HAP-1 (cell line): Measurements from ENCODE around the gene INSYN2B.

Experiments
- DNase-seq, 2 experiments: peaks; one replicate each; pipeline ENCODE4 v3.0.0-alpha.2; 2016 to 2020; ENCODE audit warnings: low spot score in 2 of 2
- H3K27me3 ChIP-seq: fragments of 250-450 bp; sonication (Bioruptor Pico); 2 replicates; pipeline ENCODE4 v1.5.1; 2020; ENCODE audit warnings: low read depth, mild to moderate bottlenecking, moderate library complexity
- H3K36me3 ChIP-seq: fragments of 250-450 bp; sonication (Bioruptor Pico); replicated peaks from 2 replicates; pipeline ENCODE4 v1.5.1; 2020; ENCODE audit warnings: mild to moderate bottlenecking
- H3K4me1 ChIP-seq: fragments of 250-450 bp; sonication (Bioruptor Pico); 2 replicates; pipeline ENCODE4 v1.5.1; 2020; ENCODE audit warnings: mild to moderate bottlenecking
- H3K4me3 ChIP-seq: fragments of 250-450 bp; sonication (Bioruptor Pico); 2 replicates; pipeline ENCODE4 v1.5.1; 2020; ENCODE audit warnings: mild to moderate bottlenecking, moderate library complexity
- H3K9me3 ChIP-seq: fragments of 250-450 bp; sonication (Bioruptor Pico); 2 replicates; pipeline ENCODE4 v1.5.1; 2020; ENCODE audit warnings: mild to moderate bottlenecking, moderate library complexity
- in situ Hi-C: fragments of 300-500 bp; cut with MboI; formaldehyde crosslinking; loops from 3 replicates; pipeline ENCODE4 v1.14.3; 2020; ENCODE audit warnings: low sequenced_read_pairs, inconsistent platforms, mixed read lengths

The INSYN2B gene

DNA sequence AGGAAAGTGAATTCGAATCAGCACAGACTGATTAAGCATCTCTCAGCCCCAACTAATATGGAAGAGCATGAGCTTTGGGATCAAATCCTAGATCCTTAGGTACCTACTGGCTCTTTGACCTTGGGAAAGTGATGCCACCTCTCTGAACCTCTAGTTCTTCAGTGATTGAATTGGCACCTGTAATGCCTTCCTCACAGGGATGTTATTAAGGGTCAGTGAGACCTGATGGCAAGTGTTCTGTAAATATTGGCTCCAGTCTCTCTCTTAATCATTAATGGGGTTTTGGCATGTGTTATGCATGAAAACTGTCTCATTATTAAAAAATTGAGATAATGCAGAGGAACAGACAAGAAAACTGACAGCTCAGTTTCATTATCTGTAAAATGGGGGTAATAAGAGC, 115.8 kb downstream of the INSYN2B start:
- in situ Hi-C loops = no loop called here
- no peaks in the 10 kb centered on the region for H3K36me3 ChIP-seq
- H3K4me1 ChIP-seq = no peaks in the 10 kb centered on the region
- H3K4me3 ChIP-seq = no peak overlapping the region
- DNase-seq = no peak
- no peaks in the 10 kb centered on the region for H3K9me3 ChIP-seq
- no peaks in the 10 kb centered on the region for H3K27me3 ChIP-seq

DNA sequence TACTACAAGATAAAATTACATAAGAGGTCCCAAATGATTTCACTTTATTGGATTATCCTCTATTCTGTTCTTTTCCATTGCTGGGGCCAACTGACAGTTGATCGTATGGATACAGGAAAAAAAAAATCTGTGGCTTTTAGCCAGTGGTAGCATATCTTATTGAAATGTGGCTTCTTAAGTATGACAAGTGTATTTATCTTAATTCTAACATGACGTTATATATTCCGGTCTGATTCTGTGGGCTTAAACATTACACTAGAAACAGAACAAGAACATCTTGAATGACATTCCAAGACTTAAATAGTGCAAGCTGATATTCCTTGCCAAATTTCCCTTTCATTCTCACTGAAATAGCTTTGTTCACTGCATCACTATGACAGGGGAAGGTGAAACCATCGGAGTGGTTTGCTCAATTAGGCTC, 117.9 kb downstream of the INSYN2B start:
- in situ Hi-C loops = no loop called here
- H3K9me3 ChIP-seq = no peaks in the 10 kb centered on the region
- DNase-seq = no peak
- H3K36me3 ChIP-seq = no peaks in the 10 kb centered on the region
- no peak overlapping the region for H3K4me3 ChIP-seq
- no peaks in the 10 kb centered on the region for H3K4me1 ChIP-seq
- no peaks in the 10 kb centered on the region for H3K27me3 ChIP-seq

DNA sequence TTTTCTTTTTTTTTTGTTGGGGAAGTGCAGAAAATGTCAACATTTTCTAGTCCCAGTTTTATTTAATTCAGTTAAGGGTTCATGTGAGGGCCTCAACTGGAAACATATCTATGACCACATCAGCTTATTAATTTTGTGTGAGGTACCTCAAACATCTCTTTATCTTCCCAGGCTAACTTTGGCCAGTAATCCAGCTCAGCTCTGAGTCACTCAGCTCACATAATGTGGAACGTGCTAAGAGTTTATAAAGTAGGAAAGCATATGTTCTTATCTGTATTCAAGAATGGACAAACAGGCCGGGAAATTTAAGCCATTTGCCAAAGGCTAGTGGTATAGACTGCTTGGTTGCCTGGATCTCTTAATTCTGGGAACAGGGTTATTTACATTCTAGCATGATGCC, 118.4 kb downstream of the INSYN2B start:
- H3K27me3 ChIP-seq = no peaks in the 10 kb centered on the region
- no peaks in the 10 kb centered on the region for H3K4me1 ChIP-seq
- H3K9me3 ChIP-seq = no peaks in the 10 kb centered on the region
- H3K4me3 ChIP-seq = no peak overlapping the region
- DNase-seq = no peak
- in situ Hi-C loops = no loop called here
- H3K36me3 ChIP-seq = no peaks in the 10 kb centered on the region

DNA sequence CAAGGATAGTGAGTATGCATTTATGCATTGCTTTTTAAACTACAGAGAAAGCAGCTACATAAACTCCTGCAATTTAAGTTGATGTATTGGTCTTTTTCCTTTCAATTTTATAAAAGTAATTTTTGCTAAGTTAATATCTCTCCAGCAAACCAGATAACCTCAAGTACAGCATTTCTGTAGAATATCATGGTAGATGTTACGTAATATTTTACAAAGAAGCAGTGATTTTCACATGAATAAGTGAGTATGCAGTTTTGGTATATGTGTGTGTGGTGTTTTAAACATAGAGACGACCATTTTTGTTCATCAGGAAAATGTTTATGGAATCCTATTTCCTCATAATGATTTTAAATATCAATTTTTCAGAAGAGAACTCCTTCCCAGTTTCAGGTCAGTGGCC, 118.9 kb downstream of the INSYN2B start:
- Histone ChIP-seq H3K4me1 (no peaks in the 10 kb centered on the region), H3K4me3 (no peak overlapping the region), H3K36me3 (no peaks in the 10 kb centered on the region), H3K9me3 (no peaks in the 10 kb centered on the region), H3K27me3 (no peaks in the 10 kb centered on the region)
- in situ Hi-C loops = no loop called here
- no peak for DNase-seq

DNA sequence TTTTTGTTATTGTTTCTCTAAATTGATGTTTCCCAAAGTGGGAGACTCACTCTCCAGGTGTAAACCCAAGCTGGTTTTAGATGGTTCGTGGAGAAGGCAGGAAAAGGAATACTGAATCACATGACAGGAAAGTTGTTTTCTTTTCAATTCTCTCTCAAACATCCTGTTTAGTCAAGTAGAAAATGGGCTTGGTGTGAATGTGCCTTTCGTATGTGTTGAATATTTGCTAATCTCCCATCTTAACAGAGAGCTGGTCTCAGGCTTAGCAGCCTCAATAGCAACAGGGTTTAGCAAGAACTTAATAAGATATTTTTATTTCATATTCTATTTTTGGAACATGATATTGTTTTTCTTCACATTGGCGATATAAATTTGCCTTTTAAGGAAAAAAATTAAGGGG, 119.7 kb downstream of the INSYN2B start:
- in situ Hi-C loops = no loop called here
- Histone ChIP-seq H3K4me1 (no peaks in the 10 kb centered on the region), H3K36me3 (no peaks in the 10 kb centered on the region), H3K27me3 (no peaks in the 10 kb centered on the region), H3K4me3 (no peak overlapping the region), H3K9me3 (no peaks in the 10 kb centered on the region)
- no peak for DNase-seq

DNA sequence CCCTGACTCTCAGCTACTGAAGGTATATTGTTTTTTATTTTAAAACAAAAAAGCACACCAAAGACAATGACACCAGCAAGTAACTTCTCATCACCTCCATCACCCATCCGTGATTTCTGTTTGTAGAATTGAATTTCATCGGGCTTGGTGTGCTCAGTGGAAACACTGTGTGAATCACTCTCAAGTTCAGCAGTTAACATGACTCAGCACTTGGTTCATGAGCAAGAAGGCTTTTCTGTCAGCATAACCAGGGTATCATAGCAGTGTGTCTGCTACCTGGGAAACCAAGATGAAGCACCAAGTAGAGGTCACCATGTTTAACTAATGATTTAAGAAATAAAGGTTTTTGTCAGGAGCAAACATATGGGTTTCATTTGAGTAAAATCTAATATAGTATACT, 123.7 kb downstream of the INSYN2B start:
- Histone ChIP-seq H3K36me3 (no peaks in the 10 kb centered on the region), H3K9me3 (no peaks in the 10 kb centered on the region), H3K27me3 (no peaks in the 10 kb centered on the region), H3K4me1 (no peaks in the 10 kb centered on the region), H3K4me3 (no peak overlapping the region)
- no peak for DNase-seq
- in situ Hi-C loops = no loop called here

DNA sequence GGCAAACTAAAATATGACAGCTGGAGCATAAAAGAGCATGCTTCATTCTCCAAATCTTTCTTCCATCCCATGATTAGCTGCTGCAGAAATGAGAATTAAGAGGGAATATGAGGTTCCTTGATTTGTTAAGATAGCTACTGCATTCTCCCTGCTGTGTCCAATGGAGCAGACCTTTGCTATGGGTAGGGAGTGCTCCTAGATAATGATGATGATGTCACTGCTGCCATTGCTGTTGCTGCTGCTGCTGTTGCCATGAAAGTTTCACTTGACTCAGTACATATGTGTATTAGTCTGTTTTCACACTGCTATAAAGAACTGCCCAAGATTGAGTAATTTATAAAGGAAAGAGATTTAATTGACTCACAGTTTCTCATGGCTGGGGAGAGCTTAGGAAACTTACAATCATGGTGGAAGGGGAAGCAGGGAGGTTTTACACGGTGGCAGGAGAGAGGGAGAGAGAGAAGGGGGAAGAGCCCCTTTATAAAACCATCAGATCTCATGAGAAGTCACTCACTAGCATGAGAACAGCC, 128.9 kb downstream of the INSYN2B start:
- Histone ChIP-seq H3K27me3 (no peaks in the 10 kb centered on the region), H3K4me1 (no peaks in the 10 kb centered on the region), H3K9me3 (no peaks in the 10 kb centered on the region), H3K36me3 (no peaks in the 10 kb centered on the region), H3K4me3 (no peak overlapping the region)
- no peak for DNase-seq
- in situ Hi-C loops = no loop called here

DNA sequence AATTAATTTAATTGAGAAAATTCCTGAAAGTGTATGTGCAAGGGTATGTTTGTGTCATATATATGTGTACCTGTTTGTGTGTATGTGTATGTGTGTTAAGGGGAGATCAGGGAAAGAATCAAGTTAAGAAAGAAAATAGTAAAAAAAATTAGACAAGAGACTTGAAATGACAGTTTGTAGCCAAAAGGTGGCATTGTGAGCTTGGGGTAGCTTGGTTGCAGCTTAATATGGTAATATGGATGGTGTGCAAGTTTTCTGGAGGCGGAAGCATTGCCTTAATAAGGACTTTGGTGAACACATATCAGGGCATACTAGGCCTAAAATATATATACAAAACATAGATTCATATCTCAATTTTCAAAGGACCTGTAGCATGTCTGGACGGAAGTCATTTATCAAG, 129.9 kb downstream of the INSYN2B start:
- in situ Hi-C loops = no loop called here
- Histone ChIP-seq H3K27me3 (no peaks in the 10 kb centered on the region), H3K4me1 (no peaks in the 10 kb centered on the region), H3K4me3 (no peak overlapping the region), H3K36me3 (no peaks in the 10 kb centered on the region), H3K9me3 (no peaks in the 10 kb centered on the region)
- DNase-seq = no peak

DNA sequence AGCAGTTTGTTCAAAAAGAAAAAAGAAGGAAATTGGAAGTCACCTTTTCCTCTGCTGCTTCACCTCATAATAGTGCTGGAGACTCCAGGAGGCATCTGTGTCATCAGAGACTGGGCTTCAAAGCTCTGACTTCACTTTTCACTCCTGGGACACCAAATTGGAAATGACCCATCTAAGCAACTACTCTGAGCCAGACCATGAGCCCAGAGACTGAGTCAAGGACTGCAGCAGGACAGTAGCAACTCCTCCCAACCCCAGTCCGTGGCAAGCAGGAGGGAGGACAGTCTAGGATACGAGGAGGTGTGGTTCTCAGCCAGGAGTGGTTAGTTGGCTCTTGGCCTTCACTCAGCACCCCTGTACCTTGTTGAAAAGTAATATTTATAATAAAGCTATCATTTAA, 131.5 kb downstream of the INSYN2B start:
- DNase-seq = no peak
- Histone ChIP-seq H3K4me3 (no peak overlapping the region), H3K9me3 (no peaks in the 10 kb centered on the region), H3K27me3 (no peaks in the 10 kb centered on the region), H3K4me1 (no peaks in the 10 kb centered on the region), H3K36me3 (no peaks in the 10 kb centered on the region)
- in situ Hi-C loops = no loop called here

DNA sequence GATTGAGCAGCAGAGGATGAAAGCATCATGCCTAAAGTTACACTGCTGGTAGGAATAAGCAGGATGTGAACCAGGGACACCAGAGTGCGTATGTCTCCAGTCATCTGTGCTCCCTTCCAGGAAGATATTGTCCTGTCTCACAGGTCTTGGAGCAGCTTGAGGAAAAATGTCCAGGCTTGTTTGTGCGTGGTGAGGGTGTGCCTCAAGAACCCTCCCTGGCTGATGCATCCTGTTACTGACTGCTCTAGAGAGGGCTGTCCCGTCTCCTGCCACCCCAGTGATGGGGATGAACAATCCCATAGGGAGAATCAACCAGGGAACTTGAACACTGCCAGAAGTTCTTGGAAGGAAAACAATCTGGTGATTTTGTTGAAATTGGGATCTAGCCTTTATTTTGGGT, 132.0 kb downstream of the INSYN2B start:
- DNase-seq = no peak
- Histone ChIP-seq H3K4me3 (no peak overlapping the region), H3K36me3 (no peaks in the 10 kb centered on the region), H3K27me3 (no peaks in the 10 kb centered on the region), H3K4me1 (no peaks in the 10 kb centered on the region), H3K9me3 (no peaks in the 10 kb centered on the region)
- in situ Hi-C loops = no loop called here

DNA sequence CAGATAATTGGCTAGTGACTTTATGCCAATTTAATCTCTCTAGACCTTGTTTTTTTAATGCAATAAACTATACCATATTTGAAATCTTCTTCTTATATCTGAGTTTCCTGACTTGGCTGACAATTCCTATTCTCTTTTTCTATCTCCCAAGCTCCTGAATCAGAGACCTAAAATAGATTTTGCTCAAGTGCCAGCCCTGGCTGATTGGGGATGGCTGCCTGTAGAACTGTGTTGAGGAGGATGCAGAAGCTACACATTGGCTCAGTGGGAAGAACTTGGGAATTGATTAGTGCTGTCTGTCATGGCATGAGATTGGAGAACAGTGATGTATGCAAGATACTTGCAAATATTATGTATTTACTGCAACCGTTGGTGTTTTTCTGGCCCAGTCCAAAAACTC, 132.8 kb downstream of the INSYN2B start:
- H3K36me3 ChIP-seq = no peaks in the 10 kb centered on the region
- H3K9me3 ChIP-seq = no peaks in the 10 kb centered on the region
- DNase-seq = no peak
- no peak overlapping the region for H3K4me3 ChIP-seq
- H3K4me1 ChIP-seq = no peaks in the 10 kb centered on the region
- H3K27me3 ChIP-seq = no peaks in the 10 kb centered on the region
- in situ Hi-C loops = no loop called here

DNA sequence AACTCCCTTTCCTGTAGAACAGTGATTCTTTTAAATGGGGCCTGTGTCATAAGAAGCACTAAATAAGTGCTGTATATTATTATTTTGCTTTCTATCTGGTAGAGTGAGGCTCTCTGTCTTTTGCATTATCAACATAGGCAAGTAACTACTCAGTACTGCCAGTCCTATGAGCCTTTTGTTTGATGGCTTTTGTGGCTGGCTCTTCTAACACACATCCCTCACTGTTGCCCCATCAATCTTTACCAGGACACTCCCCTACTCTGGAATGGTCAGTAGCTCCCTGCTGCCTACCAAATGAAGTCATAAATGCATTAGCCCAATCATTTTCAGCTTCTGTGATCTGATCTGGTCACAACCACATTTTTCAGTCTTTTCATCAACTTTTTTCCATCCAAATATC, 137.6 kb downstream of the INSYN2B start:
- Histone ChIP-seq H3K4me1 (no peaks in the 10 kb centered on the region), H3K27me3 (no peaks in the 10 kb centered on the region), H3K4me3 (no peak overlapping the region), H3K36me3 (no peaks in the 10 kb centered on the region), H3K9me3 (no peaks in the 10 kb centered on the region)
- in situ Hi-C loops = no loop called here
- no peak for DNase-seq

DNA sequence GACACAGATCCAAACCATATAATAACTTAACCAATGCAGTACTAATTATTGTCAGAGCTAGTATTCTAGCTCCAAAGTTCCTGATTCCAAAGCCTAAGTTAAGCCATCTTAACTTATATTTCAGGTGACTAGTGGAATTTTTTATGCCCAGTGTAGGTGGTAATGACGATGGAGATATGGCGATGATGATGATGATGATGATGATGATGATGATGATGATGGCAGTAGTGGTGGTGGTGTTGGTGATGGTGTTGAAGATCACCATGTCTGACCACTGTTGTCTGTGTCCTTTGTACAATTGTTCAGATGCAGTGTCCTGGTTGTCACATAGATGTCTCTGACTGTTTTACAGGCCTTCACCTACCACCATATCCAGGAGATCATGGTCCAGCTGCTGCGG, 139.9 kb downstream of the INSYN2B start:
- Histone ChIP-seq H3K27me3 (peaks cover 3% of the 10 kb centered on the region; the same call in 1 of the 2 replicates), H3K4me3 (no peak overlapping the region), H3K9me3 (no peaks in the 10 kb centered on the region), H3K36me3 (no peaks in the 10 kb centered on the region), H3K4me1 (no peaks in the 10 kb centered on the region)
- no peak for DNase-seq
- in situ Hi-C loops = no loop called here

DNA sequence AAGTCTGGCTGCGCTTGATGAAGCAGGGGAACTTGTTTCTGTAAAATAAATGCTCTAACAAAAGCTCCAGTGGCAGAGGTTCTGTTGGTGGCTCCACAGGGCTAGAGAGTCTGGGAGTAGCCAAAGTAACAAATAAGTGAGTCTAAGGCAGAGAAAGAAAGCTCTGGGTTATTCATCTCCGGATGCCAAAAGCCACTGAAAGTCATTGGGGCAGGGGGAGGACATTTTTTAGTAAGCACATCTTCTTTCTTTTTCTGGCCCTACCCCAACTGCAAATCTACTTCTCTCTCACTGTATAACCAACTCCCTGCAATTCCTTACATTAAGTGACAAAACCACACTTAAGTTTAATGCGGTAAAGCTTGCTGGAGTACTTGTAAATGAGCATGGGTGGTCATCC, 141.6 kb downstream of the INSYN2B start:
- H3K27me3 ChIP-seq = peaks cover 3% of the 10 kb centered on the region; the same call in 1 of the 2 replicates
- no peak overlapping the region for H3K4me3 ChIP-seq
- in situ Hi-C loops = no loop called here

DNA sequence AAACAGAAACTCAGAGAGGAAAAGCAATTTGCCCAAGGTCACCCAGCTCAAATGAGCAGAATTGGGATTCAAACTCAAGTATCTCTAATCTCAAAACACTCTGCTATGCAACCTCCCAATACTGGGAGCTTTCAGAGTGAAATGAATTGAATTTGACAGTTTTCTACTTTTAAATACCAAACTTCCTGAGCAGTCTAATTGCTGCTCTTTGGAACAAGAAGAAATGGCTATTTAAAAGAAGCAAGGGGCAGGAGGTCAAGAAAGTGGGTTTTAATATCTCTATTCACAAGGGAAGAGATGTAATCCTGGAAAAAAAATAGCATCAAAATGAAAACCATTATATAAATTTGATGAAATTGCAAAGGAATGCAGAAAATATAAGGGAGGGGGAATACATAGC, 142.6 kb downstream of the INSYN2B start:
- in situ Hi-C loops = no loop called here
- H3K27me3 ChIP-seq = peaks cover 3% of the 10 kb centered on the region; the same call in 1 of the 2 replicates
- H3K4me1 ChIP-seq = no peaks in the 10 kb centered on the region
- no peak for DNase-seq
- H3K4me3 ChIP-seq = no peak overlapping the region
- H3K36me3 ChIP-seq = no peaks in the 10 kb centered on the region
- H3K9me3 ChIP-seq = no peaks in the 10 kb centered on the region

More for the DNA sequence above, 141.6 kb downstream of the INSYN2B start:
- H3K9me3 ChIP-seq = no peaks in the 10 kb centered on the region
- no peaks in the 10 kb centered on the region for H3K36me3 ChIP-seq
- H3K4me1 ChIP-seq = no peaks in the 10 kb centered on the region
- DNase-seq = no peak
